T-cell (primary cell): Measurements from ENCODE around the gene UMAD1. TPM values are rescaled to one million over a fixed set of nuclear protein-coding genes. Genes with fewer than 3 reads are reported as not detected.

Source experiments
- ATAC-seq, 4 experiments: fragments of 200-7000 bp in 3 of 4; fragments of 150-1000 bp in 1 of 4; cut with Tn5 transposase; replicated peaks in 1 of 4; 1 replicate in 3 of 4; 2 replicates in 1 of 4; pipeline ENCODE4 v1.10.0; 2021; ENCODE audit warnings: moderate library complexity in 3 of 4, mild to moderate bottlenecking in 2 of 4, moderate number of reproducible peaks in 1 of 4
- CTCF ChIA-PET, 2 donors: fragments of 300-600 bp; sonication (Branson Sonifier 250); formaldehyde crosslinking; loops; one replicate each; lab custom pipeline; 2022; ENCODE audit warnings: antibody characterized with exemption in 2 of 2; lab: Charles Lee
- POLR2A ChIA-PET, 2 donors: fragments of 300-600 bp; sonication (Branson Sonifier 250); formaldehyde crosslinking; loops; one replicate each; lab custom pipeline; 2022; ENCODE audit warnings: antibody characterized with exemption in 2 of 2; lab: Charles Lee
- DNase-seq, 35 experiments: peaks; one replicate each; pipeline versions ENCODE4 v3.0.0 to v3.0.0-alpha.2; 2013 to 2023
- H3K27ac ChIP-seq: one replicate; pipeline ENCODE4 v1.5.1; 2013; ENCODE audit warnings: low read length
- H3K27me3 ChIP-seq, 2 experiments: replicated peaks in 1 of 2; 1 replicate in 1 of 2; 2 replicates in 1 of 2; pipeline versions ENCODE4 v1.6.1 to v1.7.0; 2013; ENCODE audit warnings: low read length in 1 of 2, mixed read lengths in 1 of 2; ENCODE audit not compliant: control insufficient read depth in 2 of 2, insufficient read depth in 2 of 2; ENCODE audit errors: extremely low read depth in 1 of 2
- H3K36me3 ChIP-seq, 2 donors: 1 replicate in 1 of 2; 2 replicates in 1 of 2; pipeline versions ENCODE4 v1.6.1 to v1.7.0; 2013; ENCODE audit warnings: low read length in 1 of 2; ENCODE audit not compliant: control insufficient read depth in 2 of 2, insufficient read depth in 1 of 2; ENCODE audit errors: extremely low read depth in 1 of 2
- H3K4me1 ChIP-seq, 2 experiments: 1 replicate in 1 of 2; 2 replicates in 1 of 2; pipeline versions ENCODE4 v1.6.1 to v1.7.0; 2013; ENCODE audit warnings: low read length in 2 of 2, mixed read lengths in 1 of 2; ENCODE audit not compliant: insufficient read depth in 2 of 2, control insufficient read depth in 1 of 2; ENCODE audit errors: extremely low read depth in 1 of 2
- H3K4me3 ChIP-seq, 2 donors: 1 replicate in 1 of 2; 2 replicates in 1 of 2; pipeline versions ENCODE4 v1.5.1 to v1.7.0; 2013; ENCODE audit warnings: mild to moderate bottlenecking in 2 of 2, low read length in 1 of 2, moderate library complexity in 1 of 2; ENCODE audit not compliant: control insufficient read depth in 1 of 2; ENCODE audit errors: extremely low read depth in 1 of 2
- H3K9me3 ChIP-seq: 2 replicates; pipeline ENCODE4 v1.7.0; 2013
- H3K27ac Mint-ChIP-seq, 2 donors: one replicate each; pipeline ENCODE4 v1.8.0; 2020 to 2021; ENCODE audit warnings: mild to moderate bottlenecking in 2 of 2, mixed read lengths in 2 of 2
- H3K27me3 Mint-ChIP-seq, 2 donors: one replicate each; pipeline ENCODE4 v1.8.0; 2021 to 2022; ENCODE audit warnings: mixed read lengths in 2 of 2
- H3K36me3 Mint-ChIP-seq: one replicate; pipeline ENCODE4 v1.8.0; 2021; ENCODE audit warnings: mixed read lengths
- H3K4me1 Mint-ChIP-seq, 3 donors: one replicate each; pipeline ENCODE4 v1.8.0; 2020 to 2022; ENCODE audit warnings: mixed read lengths in 3 of 3, mild to moderate bottlenecking in 1 of 3
- H3K4me3 Mint-ChIP-seq, 3 donors: one replicate each; pipeline ENCODE4 v1.8.0; 2020 to 2022; ENCODE audit warnings: mild to moderate bottlenecking in 3 of 3, mixed read lengths in 3 of 3, moderate library complexity in 3 of 3
- H3K9me3 Mint-ChIP-seq, 3 donors: one replicate each; pipeline ENCODE4 v1.8.0; 2020 to 2022; ENCODE audit warnings: mixed read lengths in 3 of 3
- WGBS: methylation state at CpG from one replicate; pipeline ENCODE4 v1.1.5; 2013; ENCODE audit warnings: missing lambda C conversion rate; ENCODE audit not compliant: insufficient coverage; 5-methylcytosine and 5-hydroxymethylcytosine counted together
- total RNA-seq, 35 experiments: library from RNA in 6 of 35; stranded (reverse) in 6 of 35; fragments of 120-200 nt in 1 of 35; gene quantifications; one replicate each; pipeline versions ENCODE4 v1.2.1 to v1.2.4 and lab custom pipeline; 2013 to 2026

UMAD1 gene
- total RNA-seq, 5 donors from 2014 or later (not counting 1 experiment from before 2014, with no cell fraction given), result 13.8 to 19.8 (median 16.6) TPM

GRCh38 chr7:7870555-7870954 is 230.0 kb downstream of the UMAD1 start:
- Histone ChIP-seq H3K4me1 (peaks cover 0 to 4% of the 10 kb centered on the region in 2 experiments), H3K27ac (no peak overlapping the region), H3K9me3 (no peaks in the 10 kb centered on the region), H3K27me3 (no peaks in the 10 kb centered on the region), H3K36me3 (no peaks in the 10 kb centered on the region), H3K4me3 (no peak overlapping the region)
- no peak for DNase-seq
- H3K4me1 Mint-ChIP-seq, result no peaks in the 10 kb centered on the region
- no peak overlapping the region for H3K4me3 Mint-ChIP-seq
- H3K27me3 Mint-ChIP-seq, result no peaks in the 10 kb centered on the region
- no peak for ATAC-seq
- H3K27ac Mint-ChIP-seq, result no peak overlapping the region
- no peaks in the 10 kb centered on the region for H3K9me3 Mint-ChIP-seq
- ChIA-PET POLR2A (no interaction called here), CTCF (interaction anchor here in 1 of 2 donors (0.6 kb wide), 1 partner anchor 1898 kb away, joined by 3 read pairs; no protein-coding TSS in a partner anchor)
- peaks cover 25% of the 10 kb centered on the region for H3K36me3 Mint-ChIP-seq
- WGBS, result no CpG with 5 or more reads among the region's 1 CpG

DNA sequence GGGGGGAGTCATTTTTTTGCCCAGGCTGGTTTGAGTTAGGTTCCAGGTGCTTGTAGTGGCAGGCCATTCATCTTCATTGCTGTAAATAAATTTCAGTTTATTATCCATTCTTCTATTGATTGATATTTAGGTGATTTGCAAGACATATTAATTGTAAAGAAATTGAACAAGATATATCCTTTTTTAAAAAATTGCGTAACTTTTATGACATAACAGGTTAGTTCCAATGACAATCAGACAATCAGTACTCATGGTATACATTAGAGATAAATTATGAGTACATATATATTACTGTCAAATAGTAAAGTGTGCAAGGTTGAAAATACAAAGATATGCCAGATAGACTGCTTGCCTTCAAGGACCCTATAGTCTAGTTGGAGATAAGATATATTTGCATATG is 235.9 kb downstream of the UMAD1 start:
- Mint-ChIP-seq H3K4me1 (no peaks in the 10 kb centered on the region), H3K9me3 (no peaks in the 10 kb centered on the region), H3K27ac (no peak overlapping the region), H3K27me3 (no peaks in the 10 kb centered on the region), H3K36me3 (peaks cover 39% of the 10 kb centered on the region), H3K4me3 (no peak overlapping the region)
- no peaks in the 10 kb centered on the region for H3K9me3 ChIP-seq
- no peak overlapping the region for H3K4me3 ChIP-seq
- H3K36me3 ChIP-seq, result no peaks in the 10 kb centered on the region
- no CpG with 5 or more reads among the region's 1 CpG for WGBS
- H3K27me3 ChIP-seq, result no peaks in the 10 kb centered on the region
- DNase-seq, result no peak
- H3K27ac ChIP-seq, result no peak overlapping the region
- H3K4me1 ChIP-seq, result no peaks in the 10 kb centered on the region
- CTCF ChIA-PET, result interaction anchor here in 1 of 2 donors (0.6 kb wide), 1 partner anchor 543 kb away, joined by 3 read pairs; no protein-coding TSS in a partner anchor
- no peak for ATAC-seq
- POLR2A ChIA-PET, result no interaction called here

GRCh38 chr7:7881581-7881980 is 241.0 kb downstream of the UMAD1 start:
- H3K36me3 ChIP-seq, result no peaks in the 10 kb centered on the region
- Mint-ChIP-seq H3K4me1 (peaks cover 0 to 2% (median 0%) of the 10 kb centered on the region in 3 donors), H3K9me3 (no peaks in the 10 kb centered on the region), H3K36me3 (peaks cover 12% of the 10 kb centered on the region), H3K27me3 (no peaks in the 10 kb centered on the region), H3K27ac (no peak overlapping the region), H3K4me3 (no peak overlapping the region)
- ATAC-seq (no peak), DNase-seq (no peak)
- H3K9me3 ChIP-seq, result no peaks in the 10 kb centered on the region
- 96% methylated on average over 3 of the region's 6 CpGs for WGBS
- no peaks in the 10 kb centered on the region for H3K4me1 ChIP-seq
- ChIA-PET CTCF (no interaction called here), POLR2A (no interaction called here)
- H3K27me3 ChIP-seq, result no peaks in the 10 kb centered on the region
- H3K27ac ChIP-seq, result no peak overlapping the region
- H3K4me3 ChIP-seq, result no peak overlapping the region

- Histone ChIP-seq H3K4me3 (no peak overlapping the region), H3K9me3 (no peaks in the 10 kb centered on the region), H3K27me3 (no peaks in the 10 kb centered on the region), H3K27ac (no peak overlapping the region), H3K36me3 (no peaks in the 10 kb centered on the region), H3K4me1 (no peaks in the 10 kb centered on the region)
- peaks cover 5% of the 10 kb centered on the region for H3K36me3 Mint-ChIP-seq
- H3K27me3 Mint-ChIP-seq, result no peaks in the 10 kb centered on the region
- 100% methylated on average over 1 of the region's 2 CpGs for WGBS
- ATAC-seq (no peak), DNase-seq (no peak)
- H3K27ac Mint-ChIP-seq, result no peak overlapping the region
- H3K4me1 Mint-ChIP-seq, result peaks cover 0 to 2% (median 0%) of the 10 kb centered on the region in 3 donors
- H3K4me3 Mint-ChIP-seq, result no peak overlapping the region
- ChIA-PET POLR2A (no interaction called here), CTCF (no interaction called here)
- H3K9me3 Mint-ChIP-seq, result no peaks in the 10 kb centered on the region
These were observed 242.3 kb downstream of the UMAD1 start for GRCh38 chr7:7882888-7883287.

DNA sequence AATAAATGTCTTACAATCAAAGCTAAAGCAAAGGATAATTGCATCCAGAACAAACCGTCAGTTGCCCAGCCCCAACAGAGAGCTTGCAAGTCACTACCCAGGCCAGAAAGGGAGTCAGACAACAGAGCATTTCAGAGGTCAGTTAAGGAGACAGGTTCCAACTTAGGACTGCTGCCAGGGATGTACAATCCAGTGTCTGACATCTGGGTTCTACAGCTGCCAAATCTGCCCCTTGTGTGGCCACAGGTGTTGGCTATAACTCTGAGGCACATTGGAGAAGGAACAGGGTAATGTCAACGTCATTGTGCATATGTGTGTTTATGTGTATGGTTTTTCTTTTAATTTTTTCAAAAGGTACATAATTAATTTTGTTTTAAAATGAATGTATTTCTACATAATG is 242.8 kb downstream of the UMAD1 start:
- WGBS, result 90% methylated on average over 1 of the region's 2 CpGs
- no peaks in the 10 kb centered on the region for H3K27me3 ChIP-seq
- H3K4me3 ChIP-seq, result no peak overlapping the region
- ChIA-PET POLR2A (no interaction called here), CTCF (no interaction called here)
- H3K36me3 ChIP-seq, result no peaks in the 10 kb centered on the region
- H3K4me1 ChIP-seq, result no peaks in the 10 kb centered on the region
- H3K27ac ChIP-seq, result no peak overlapping the region
- no peaks in the 10 kb centered on the region for H3K36me3 Mint-ChIP-seq
- no peak overlapping the region for H3K4me3 Mint-ChIP-seq
- ATAC-seq (no peak), DNase-seq (no peak)
- H3K4me1 Mint-ChIP-seq, result peaks cover 0 to 2% (median 0%) of the 10 kb centered on the region in 3 donors
- no peaks in the 10 kb centered on the region for H3K9me3 Mint-ChIP-seq
- H3K27ac Mint-ChIP-seq, result no peak overlapping the region
- no peaks in the 10 kb centered on the region for H3K27me3 Mint-ChIP-seq
- H3K9me3 ChIP-seq, result no peaks in the 10 kb centered on the region

DNA sequence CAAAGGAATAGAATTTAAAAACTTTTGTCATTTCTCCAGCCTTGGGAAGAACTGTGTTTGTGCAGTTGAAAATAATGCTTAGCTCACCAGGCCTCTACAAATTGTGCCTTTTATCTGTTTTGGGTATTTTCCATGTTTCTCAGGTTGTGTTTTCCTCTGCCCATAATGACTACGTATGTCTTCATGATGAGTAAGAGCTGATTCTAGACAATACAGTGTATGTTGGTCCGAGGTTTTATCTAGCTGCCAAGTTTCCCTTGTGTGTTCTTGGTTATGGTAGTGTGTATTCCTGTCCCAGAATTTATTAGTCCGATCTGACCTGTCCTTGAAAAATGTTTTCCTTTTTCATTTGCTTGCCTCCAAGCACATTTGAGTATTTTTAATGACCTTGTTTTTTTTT is 244.3 kb downstream of the UMAD1 start:
- H3K36me3 Mint-ChIP-seq, result peaks cover 4% of the 10 kb centered on the region
- H3K27ac Mint-ChIP-seq, result no peak overlapping the region
- Histone ChIP-seq H3K27ac (no peak overlapping the region), H3K27me3 (no peaks in the 10 kb centered on the region), H3K4me1 (no peaks in the 10 kb centered on the region), H3K36me3 (no peaks in the 10 kb centered on the region), H3K9me3 (no peaks in the 10 kb centered on the region), H3K4me3 (no peak overlapping the region)
- ATAC-seq, result no peak
- DNase-seq, result no peak
- no peaks in the 10 kb centered on the region for H3K9me3 Mint-ChIP-seq
- WGBS, result no CpG with 5 or more reads among the region's 3 CpGs
- no peak overlapping the region for H3K4me3 Mint-ChIP-seq
- no peaks in the 10 kb centered on the region for H3K27me3 Mint-ChIP-seq
- ChIA-PET CTCF (interaction anchor here in 1 of 2 donors (0.9 kb wide), 1 partner anchor 305 kb away, joined by 3 read pairs; no protein-coding TSS in a partner anchor), POLR2A (no interaction called here)
- peaks cover 0 to 2% (median 0%) of the 10 kb centered on the region in 3 donors for H3K4me1 Mint-ChIP-seq
